ENCODE measurements around the gene ACIN1. TPM values are rescaled to one million over a fixed set of nuclear protein-coding genes. Genes with fewer than 3 reads are reported as not detected.

ACIN1 gene
- total and polyA plus RNA-seq, 9 of the 15 experiments (the other 6 are each of a cell fraction or from before 2014, with no cell fraction given) = 5.0 to 196 (median 129) TPM

- TF ChIP-seq, protein P1, sequence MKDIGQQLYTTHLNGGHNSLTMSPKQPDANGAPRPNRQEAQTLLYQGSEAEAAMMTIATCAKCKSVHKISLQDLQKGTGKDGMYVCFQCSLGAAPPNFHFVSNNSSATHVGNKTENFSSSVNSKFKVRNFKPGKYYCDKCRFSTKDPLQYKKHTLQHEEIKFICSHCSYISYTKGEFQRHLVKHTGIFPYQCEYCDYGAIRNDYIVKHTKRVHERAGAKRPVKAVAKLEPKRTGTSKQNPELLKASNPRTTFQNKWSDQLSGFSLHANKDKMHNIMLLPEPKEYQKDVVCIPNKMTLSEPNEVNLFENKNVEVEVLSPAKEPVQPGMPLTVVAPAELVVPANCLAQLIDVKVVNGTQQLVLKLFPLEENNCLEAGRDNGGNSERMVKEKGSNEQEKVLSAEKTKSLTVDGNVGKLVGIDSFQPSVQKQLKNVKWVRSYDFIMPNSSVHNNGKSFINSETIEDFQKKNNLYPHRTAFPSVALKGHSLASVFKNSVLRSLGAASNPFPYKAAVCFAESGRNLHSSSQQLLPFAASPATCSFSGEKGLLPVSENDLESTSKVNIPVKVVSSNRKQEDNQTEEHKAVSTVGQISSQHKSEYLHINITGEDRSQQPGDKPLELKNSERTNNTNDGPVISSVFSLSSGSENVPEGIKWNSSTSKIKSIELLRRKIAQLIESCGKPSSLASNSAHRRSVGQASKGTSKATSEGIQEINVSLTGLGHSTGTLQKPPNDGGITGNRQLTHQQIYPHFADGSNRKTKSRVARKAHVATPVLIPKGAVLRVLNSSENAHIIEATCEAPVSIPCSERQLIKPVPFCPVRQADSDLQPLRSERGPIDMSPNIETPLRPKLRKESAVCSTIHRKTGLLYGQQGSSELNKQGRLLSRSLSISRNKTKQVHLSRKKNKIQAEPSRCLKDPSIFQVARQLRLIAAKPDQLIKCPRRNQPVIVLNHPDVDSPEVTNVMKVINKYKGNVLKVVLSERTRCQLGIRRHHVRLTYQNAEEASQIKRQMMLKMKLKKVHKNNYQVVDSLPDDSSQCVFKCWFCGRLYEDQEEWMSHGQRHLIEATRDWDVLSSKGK (CRISPR knock-in tag; IDR thresholded peaks at IDR 0.05) = no peak
- TF ChIP-seq SRSF7 (optimal IDR thresholded peaks at IDR 0.05; ENCODE audit: low read depth, low read length) (no peak), MLLT1 (IDR thresholded peaks at IDR 0.05) (peak in 1 of 2 experiments; percentile 63; a peak in 1 of 4 replicates), ELK3 (CRISPR knock-in tag; IDR thresholded peaks at IDR 0.05) (no peak), SIRT6 (IDR thresholded peaks at IDR 0.05; ENCODE audit: low read depth, low read length) (no peak), SP2 (IDR thresholded peaks at IDR 0.05; ENCODE audit: extremely low read depth, low read depth, low read length, poor library complexity, severe bottlenecking) (no peak), ZNF696 (CRISPR knock-in tag; conservative IDR thresholded peaks at IDR 0.05) (no peak), NFRKB (IDR thresholded peaks at IDR 0.05; ENCODE audit: low read depth) (no peak), E2F3 (CRISPR knock-in tag; IDR thresholded peaks at IDR 0.05) (no peak)
- TF ChIP-seq, protein P2, sequence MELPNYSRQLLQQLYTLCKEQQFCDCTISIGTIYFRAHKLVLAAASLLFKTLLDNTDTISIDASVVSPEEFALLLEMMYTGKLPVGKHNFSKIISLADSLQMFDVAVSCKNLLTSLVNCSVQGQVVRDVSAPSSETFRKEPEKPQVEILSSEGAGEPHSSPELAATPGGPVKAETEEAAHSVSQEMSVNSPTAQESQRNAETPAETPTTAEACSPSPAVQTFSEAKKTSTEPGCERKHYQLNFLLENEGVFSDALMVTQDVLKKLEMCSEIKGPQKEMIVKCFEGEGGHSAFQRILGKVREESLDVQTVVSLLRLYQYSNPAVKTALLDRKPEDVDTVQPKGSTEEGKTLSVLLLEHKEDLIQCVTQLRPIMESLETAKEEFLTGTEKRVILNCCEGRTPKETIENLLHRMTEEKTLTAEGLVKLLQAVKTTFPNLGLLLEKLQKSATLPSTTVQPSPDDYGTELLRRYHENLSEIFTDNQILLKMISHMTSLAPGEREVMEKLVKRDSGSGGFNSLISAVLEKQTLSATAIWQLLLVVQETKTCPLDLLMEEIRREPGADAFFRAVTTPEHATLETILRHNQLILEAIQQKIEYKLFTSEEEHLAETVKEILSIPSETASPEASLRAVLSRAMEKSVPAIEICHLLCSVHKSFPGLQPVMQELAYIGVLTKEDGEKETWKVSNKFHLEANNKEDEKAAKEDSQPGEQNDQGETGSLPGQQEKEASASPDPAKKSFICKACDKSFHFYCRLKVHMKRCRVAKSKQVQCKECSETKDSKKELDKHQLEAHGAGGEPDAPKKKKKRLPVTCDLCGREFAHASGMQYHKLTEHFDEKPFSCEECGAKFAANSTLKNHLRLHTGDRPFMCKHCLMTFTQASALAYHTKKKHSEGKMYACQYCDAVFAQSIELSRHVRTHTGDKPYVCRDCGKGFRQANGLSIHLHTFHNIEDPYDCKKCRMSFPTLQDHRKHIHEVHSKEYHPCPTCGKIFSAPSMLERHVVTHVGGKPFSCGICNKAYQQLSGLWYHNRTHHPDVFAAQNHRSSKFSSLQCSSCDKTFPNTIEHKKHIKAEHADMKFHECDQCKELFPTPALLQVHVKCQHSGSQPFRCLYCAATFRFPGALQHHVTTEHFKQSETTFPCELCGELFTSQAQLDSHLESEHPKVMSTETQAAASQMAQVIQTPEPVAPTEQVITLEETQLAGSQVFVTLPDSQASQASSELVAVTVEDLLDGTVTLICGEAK (IDR thresholded peaks at IDR 0.05) = peak; percentile 77
- TF ChIP-seq, protein P2 (CRISPR knock-in tag; IDR thresholded peaks at IDR 0.05) = no peak
Measured at GRCh38 chr14:23095196-23096108, 516 bp upstream of the ACIN1 start, which contains the start of gene C14orf119 (continued).

Data from K562 (cell line).